Gastrocnemius medialis (tissue), 4 donors: Measurements from ENCODE around the gene UMODL1.

Source experiments
- POLR2A ChIP-seq, 2 donors: fragments of 450-650 bp; IDR thresholded peaks; one replicate each; pipeline ENCODE4 v1.6.1; 2017; ENCODE audit warnings: antibody characterized with exemption in 2 of 2, mild to moderate bottlenecking in 2 of 2, moderate library complexity in 2 of 2
- TF ChIP-seq, protein P1 (sequence below), 5 experiments: fragments of 450-650 bp in 3 of 5; fragments of 200-600 bp in 2 of 5; sonication (generic) in 2 of 5; IDR thresholded peaks in 4 of 5; conservative IDR thresholded peaks in 1 of 5; 1 replicate in 4 of 5; 2 replicates in 1 of 5; pipeline ENCODE4 v1.5.1; 2016 to 2019; ENCODE audit warnings: antibody characterized with exemption in 5 of 5, mild to moderate bottlenecking in 3 of 5, moderate library complexity in 3 of 5

DNA sequence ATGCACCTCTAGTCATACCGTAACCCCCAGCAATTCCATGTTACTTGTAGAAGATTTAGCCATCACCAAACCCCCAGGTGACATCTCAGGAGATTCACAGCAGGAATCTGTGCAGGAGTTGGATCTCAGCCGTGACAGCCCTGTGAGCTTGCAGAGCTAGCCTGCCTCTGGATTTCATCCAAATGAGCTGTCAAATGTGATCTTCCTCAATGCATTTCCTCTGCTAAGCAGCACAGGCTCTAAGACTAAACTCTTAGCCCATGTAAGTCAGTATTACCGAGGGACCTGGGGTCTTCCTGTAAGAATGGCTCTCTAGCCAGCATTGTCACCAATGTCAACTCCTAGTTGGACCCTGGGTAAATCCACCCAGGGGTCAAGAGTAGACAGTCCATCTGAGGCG lies 41.7 kb downstream of the UMODL1 start:
- TF ChIP-seq, protein P1, sequence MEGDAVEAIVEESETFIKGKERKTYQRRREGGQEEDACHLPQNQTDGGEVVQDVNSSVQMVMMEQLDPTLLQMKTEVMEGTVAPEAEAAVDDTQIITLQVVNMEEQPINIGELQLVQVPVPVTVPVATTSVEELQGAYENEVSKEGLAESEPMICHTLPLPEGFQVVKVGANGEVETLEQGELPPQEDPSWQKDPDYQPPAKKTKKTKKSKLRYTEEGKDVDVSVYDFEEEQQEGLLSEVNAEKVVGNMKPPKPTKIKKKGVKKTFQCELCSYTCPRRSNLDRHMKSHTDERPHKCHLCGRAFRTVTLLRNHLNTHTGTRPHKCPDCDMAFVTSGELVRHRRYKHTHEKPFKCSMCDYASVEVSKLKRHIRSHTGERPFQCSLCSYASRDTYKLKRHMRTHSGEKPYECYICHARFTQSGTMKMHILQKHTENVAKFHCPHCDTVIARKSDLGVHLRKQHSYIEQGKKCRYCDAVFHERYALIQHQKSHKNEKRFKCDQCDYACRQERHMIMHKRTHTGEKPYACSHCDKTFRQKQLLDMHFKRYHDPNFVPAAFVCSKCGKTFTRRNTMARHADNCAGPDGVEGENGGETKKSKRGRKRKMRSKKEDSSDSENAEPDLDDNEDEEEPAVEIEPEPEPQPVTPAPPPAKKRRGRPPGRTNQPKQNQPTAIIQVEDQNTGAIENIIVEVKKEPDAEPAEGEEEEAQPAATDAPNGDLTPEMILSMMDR (IDR thresholded peaks at IDR 0.05 in 4 of 5, conservative IDR thresholded peaks at IDR 0.05 in 1 of 5), result no peak
- TF ChIP-seq POLR2A (IDR thresholded peaks at IDR 0.05), result no peak
